ENCODE data around the gene HEATR5B. TPM values are rescaled to one million over a fixed set of nuclear protein-coding genes. Genes with fewer than 3 reads are reported as not detected.
A peak's percentile ranks its signal among the peaks of the same experiment; 100 is the strongest.

Gene HEATR5B
- total and polyA plus RNA-seq, 2 donors (not counting 1 experiment from before 2014, with no cell fraction given) = 33.0 to 44.3 TPM

DNA sequence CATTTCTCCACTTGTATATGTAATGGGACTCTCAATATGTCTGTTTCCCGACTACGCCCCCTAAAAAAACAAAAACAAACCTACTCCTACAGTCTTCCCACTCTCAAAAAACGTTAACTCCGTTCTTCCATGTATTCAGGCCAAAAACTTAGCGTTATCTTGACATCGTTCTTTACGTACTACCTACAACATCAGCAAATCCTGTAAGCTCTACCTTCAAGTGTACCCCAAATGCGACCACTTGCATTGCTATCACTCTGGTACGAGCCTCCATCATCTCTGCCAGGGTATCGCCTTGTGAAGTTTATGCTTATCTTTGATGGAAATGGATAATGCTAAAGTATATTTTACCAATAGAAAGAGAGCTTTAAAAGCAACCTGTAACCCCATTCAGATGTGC lies 625 bp upstream of the HEATR5B start:
- DNase-seq (no peak), ATAC-seq (ENCODE audit: low read depth) (no peak)
- H3K27ac Mint-ChIP-seq = no peak overlapping the region
- H4K20me1 ChIP-seq (ENCODE audit: control insufficient read depth, insufficient read depth, low read length, poor library complexity, severe bottlenecking) = no peaks in the 10 kb centered on the region
- peaks cover 61% of the 10 kb centered on the region for H3K4me1 Mint-ChIP-seq
- peak overlapping the region; percentile 69 for H3K9ac ChIP-seq (ENCODE audit: low read length)
- intact Hi-C loops (cut with micrococcal nuclease) = loop anchor here (1.0 to 5.0 kb wide), 7 partner anchors 72 to 308 kb away; partner anchors contain the start of genes CEBPZ, CEBPZOS, EIF2AK2 and NDUFAF7
- H3K4me3 Mint-ChIP-seq = no peak overlapping the region
- H3K79me2 ChIP-seq (ENCODE audit: control insufficient read depth, insufficient read depth, low read length) = peaks cover 50% of the 10 kb centered on the region
- POLR2A ChIA-PET = interaction anchor here (1.2 kb wide), 1 partner anchor 72 kb away, joined by 4 read pairs; the partner anchor contains the start of gene EIF2AK2
- CTCF ChIA-PET = no interaction called here
- WGBS (ENCODE audit: insufficient coverage) = 0% methylated on average over 7 of the region's 10 CpGs
- H3K27me3 Mint-ChIP-seq = no peaks in the 10 kb centered on the region
- H3K27me3 ChIP-seq (replicated peaks in 1 of 4; ENCODE audit: control extremely low read depth in 1 of 4, control insufficient read depth in 3 of 4, insufficient read depth in 4 of 4, low read length in 3 of 4) = no peaks in the 10 kb centered on the region
- peaks cover 66 to 75% of the 10 kb centered on the region in 2 donors for H3K4me1 ChIP-seq (ENCODE audit: control insufficient read depth in 2 of 2, insufficient read depth in 2 of 2, low read length in 2 of 2)
- peak overlapping the region; percentile 72 for H2AFZ ChIP-seq (ENCODE audit: insufficient read depth, low read depth, low read length, poor library complexity, severe bottlenecking)
- peak overlapping the region; percentile 69 to 91 for H3K27ac ChIP-seq (ENCODE audit: low read length in 2 of 2)
- H3K9me3 Mint-ChIP-seq (ENCODE audit: insufficient read depth) = no peaks in the 10 kb centered on the region
- TF ChIP-seq, protein P1, sequence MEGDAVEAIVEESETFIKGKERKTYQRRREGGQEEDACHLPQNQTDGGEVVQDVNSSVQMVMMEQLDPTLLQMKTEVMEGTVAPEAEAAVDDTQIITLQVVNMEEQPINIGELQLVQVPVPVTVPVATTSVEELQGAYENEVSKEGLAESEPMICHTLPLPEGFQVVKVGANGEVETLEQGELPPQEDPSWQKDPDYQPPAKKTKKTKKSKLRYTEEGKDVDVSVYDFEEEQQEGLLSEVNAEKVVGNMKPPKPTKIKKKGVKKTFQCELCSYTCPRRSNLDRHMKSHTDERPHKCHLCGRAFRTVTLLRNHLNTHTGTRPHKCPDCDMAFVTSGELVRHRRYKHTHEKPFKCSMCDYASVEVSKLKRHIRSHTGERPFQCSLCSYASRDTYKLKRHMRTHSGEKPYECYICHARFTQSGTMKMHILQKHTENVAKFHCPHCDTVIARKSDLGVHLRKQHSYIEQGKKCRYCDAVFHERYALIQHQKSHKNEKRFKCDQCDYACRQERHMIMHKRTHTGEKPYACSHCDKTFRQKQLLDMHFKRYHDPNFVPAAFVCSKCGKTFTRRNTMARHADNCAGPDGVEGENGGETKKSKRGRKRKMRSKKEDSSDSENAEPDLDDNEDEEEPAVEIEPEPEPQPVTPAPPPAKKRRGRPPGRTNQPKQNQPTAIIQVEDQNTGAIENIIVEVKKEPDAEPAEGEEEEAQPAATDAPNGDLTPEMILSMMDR (IDR thresholded peaks at IDR 0.05) = no peak
- TF ChIP-seq EZH2 (IDR thresholded peaks at IDR 0.05; ENCODE audit: borderline replicate concordance, insufficient read depth, low read depth, low read length, poor library complexity, severe bottlenecking) = no peak
- H3K36me3 ChIP-seq (replicated peaks in 1 of 2; ENCODE audit: control extremely low read depth in 1 of 2, control insufficient read depth in 1 of 2, extremely low read depth in 1 of 2, insufficient read depth in 2 of 2, low read length in 1 of 2) = peaks cover 10 to 32% of the 10 kb centered on the region in 2 experiments
- H3K4me3 ChIP-seq (ENCODE audit: control extremely low read depth in 1 of 5, extremely low read depth in 1 of 5, insufficient read depth in 1 of 5, low read depth in 2 of 5, low read length in 4 of 5) = peak overlapping the region; percentile 75 to 93 (median 89)
- H3K4me2 ChIP-seq (replicated peaks; ENCODE audit: low read depth, low read length, poor library complexity, severe bottlenecking) = peak overlapping the region; percentile 73
- H3K9me3 ChIP-seq (ENCODE audit: control extremely low read depth in 1 of 3, control insufficient read depth in 2 of 3, insufficient read depth in 1 of 3, low read length in 2 of 3) = no peaks in the 10 kb centered on the region

DNA sequence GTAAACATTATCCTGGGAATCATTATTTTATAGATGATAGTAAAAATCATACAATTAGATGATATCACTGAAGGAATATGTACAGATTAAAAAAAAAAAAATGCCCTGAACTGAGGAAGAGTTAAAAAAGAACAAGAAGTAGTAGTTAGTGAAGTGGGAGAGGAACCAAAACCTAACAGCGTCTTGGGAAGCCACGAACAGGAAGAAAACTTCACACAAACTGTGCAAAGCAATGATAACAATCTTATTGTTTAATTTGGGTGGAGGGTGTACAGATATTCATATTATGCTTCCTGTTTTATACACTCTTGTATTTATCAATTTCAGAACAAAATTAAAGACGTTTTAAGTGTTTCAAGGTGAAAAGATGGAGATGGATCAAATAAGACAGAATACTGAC lies 3.5 kb downstream of the HEATR5B start:
- Histone ChIP-seq H3K27ac (ENCODE audit: low read length in 2 of 2) (peak overlapping the region; percentile 41 to 80), H3K36me3 (replicated peaks in 1 of 2; ENCODE audit: control extremely low read depth in 1 of 2, control insufficient read depth in 1 of 2, extremely low read depth in 1 of 2, insufficient read depth in 2 of 2, low read length in 1 of 2) (peaks cover 17 to 60% of the 10 kb centered on the region in 2 experiments), H3K4me2 (replicated peaks; ENCODE audit: low read depth, low read length, poor library complexity, severe bottlenecking) (peak overlapping the region; percentile 65), H3K4me3 (ENCODE audit: control extremely low read depth in 1 of 5, extremely low read depth in 1 of 5, insufficient read depth in 1 of 5, low read depth in 2 of 5, low read length in 4 of 5) (peak overlapping the region in 3 of 5 experiments; percentile 18 to 28 (median 23)), H2AFZ (ENCODE audit: insufficient read depth, low read depth, low read length, poor library complexity, severe bottlenecking) (no peak overlapping the region), H3K9me3 (ENCODE audit: control extremely low read depth in 1 of 3, control insufficient read depth in 2 of 3, insufficient read depth in 1 of 3, low read length in 2 of 3) (peaks cover 0 to 2% (median 0%) of the 10 kb centered on the region in 3 donors), H3K9ac (ENCODE audit: low read length) (peak overlapping the region; percentile 34), H3K4me1 (ENCODE audit: control insufficient read depth in 2 of 2, insufficient read depth in 2 of 2, low read length in 2 of 2) (peaks cover 47 to 48% of the 10 kb centered on the region in 2 donors), H4K20me1 (ENCODE audit: control insufficient read depth, insufficient read depth, low read length, poor library complexity, severe bottlenecking) (no peaks in the 10 kb centered on the region), H3K27me3 (replicated peaks in 1 of 4; ENCODE audit: control extremely low read depth in 1 of 4, control insufficient read depth in 3 of 4, insufficient read depth in 4 of 4, low read length in 3 of 4) (no peaks in the 10 kb centered on the region), H3K79me2 (ENCODE audit: control insufficient read depth, insufficient read depth, low read length) (peaks cover 78% of the 10 kb centered on the region)
- Mint-ChIP-seq H3K4me1 (peaks cover 57% of the 10 kb centered on the region), H3K27ac (peak overlapping the region; percentile 89), H3K4me3 (peak overlapping the region; percentile 59), H3K27me3 (no peaks in the 10 kb centered on the region), H3K9me3 (ENCODE audit: insufficient read depth) (no peaks in the 10 kb centered on the region)
- intact Hi-C loops (cut with micrococcal nuclease) = loop anchor here (5.0 kb wide), 3 partner anchors 68 to 312 kb away; no protein-coding TSS in a partner anchor
- no CpG with 5 or more reads among the region's 3 CpGs for WGBS (ENCODE audit: insufficient coverage)
- ChIA-PET POLR2A (no interaction called here), CTCF (no interaction called here)
- no peak for TF ChIP-seq EZH2 (IDR thresholded peaks at IDR 0.05; ENCODE audit: borderline replicate concordance, insufficient read depth, low read depth, low read length, poor library complexity, severe bottlenecking)
- TF ChIP-seq, protein P1 (IDR thresholded peaks at IDR 0.05) = no peak
- ATAC-seq (ENCODE audit: low read depth) (no peak), DNase-seq (peak; percentile 55)
